ENCODE results near the gene OSMR. TPM values are rescaled to one million over a fixed set of nuclear protein-coding genes. Genes with fewer than 3 reads are reported as not detected.

The OSMR gene
- total RNA-seq, 1 experiment from 2014 or later = 21.3 TPM

DNA sequence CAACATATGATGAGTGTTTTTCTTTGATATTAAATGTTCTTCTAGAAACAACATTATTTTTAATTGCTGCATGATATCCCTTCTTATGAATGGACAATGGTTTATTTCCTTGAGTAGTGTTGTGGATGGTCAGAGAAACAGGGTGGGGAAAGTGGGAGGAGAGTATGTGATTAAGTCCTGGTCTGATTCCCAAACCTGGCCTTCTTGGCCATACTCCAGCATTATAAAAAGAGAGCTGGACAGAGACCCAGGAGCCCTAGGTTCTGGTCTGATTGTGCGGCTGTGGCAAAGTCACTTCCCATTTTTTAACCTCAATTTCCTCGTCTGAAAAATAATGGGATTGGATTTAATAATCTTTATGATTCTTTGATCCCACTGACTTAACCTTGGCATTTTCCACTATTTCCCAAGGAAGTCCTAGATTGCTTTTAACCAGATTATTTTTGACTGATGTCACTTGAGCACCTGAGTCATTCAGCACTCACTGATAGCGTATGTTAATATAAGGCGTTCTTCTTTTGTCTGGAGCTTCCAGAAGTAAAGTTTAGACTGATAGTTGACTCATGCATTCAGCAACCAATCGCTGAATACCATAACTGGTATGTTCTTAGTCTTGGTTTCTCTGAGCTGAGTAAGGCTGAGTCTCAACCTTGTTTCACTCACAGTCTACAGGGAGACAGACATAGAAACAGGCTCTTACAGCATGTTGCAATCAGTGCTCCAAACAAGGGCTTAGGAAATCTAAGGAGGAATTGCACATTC lies 26.2 kb downstream of the OSMR start:
- peak; percentile 98 for DNase-seq (ENCODE audit: low read depth)

DNA sequence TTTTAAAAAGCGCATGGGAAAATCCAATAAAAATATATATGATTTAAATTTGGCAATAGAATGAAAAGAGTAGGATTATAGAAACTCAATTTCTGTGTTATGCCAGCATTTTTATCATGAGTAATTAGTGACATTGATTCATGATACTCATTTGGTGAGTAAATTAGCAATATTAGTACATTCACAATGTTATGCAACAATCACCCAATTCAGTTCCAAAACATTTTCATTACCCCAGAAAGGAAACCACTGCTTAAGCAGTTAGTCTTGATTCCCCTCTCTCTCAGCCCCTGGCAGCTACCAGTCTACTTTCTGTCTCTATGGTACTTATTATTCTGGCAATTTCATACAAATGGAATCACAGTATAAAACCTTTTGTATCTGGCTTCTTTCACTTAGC lies 27.0 kb downstream of the OSMR start:
- DNase-seq (ENCODE audit: low read depth) = no peak

DNA sequence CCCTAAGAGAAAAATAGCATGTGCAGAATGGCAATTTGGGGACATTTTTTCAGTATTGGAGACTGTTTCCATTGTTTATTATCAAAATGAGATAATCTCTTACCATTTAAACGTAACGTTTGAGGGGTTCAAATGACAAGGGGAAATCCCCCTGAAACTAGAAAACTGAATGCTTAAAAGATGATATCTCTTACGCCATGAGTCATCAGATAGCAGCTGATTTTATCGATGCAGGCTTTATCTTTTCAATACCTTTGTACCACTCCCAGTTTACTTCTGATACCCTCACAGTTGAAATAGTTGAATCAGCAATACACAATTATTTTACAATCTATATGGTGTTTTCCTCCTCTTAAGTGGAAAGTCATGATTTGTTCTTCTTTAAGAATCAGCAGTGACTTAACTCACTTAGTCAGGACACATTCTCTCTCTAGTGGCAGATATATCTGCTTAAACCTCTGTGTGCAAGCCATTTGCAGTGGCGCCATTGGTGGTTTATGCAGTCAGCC lies 29.2 kb downstream of the OSMR start:
- no peak for DNase-seq (ENCODE audit: low read depth)

GRCh38 chr5:38878391-38879077 lies 32.7 kb downstream of the OSMR start:
- peak; percentile 24 for DNase-seq (ENCODE audit: low read depth)

- no peak for DNase-seq (ENCODE audit: low read depth)
Measured at GRCh38 chr5:38879078-38879460, 33.3 kb downstream of the OSMR start.

DNA sequence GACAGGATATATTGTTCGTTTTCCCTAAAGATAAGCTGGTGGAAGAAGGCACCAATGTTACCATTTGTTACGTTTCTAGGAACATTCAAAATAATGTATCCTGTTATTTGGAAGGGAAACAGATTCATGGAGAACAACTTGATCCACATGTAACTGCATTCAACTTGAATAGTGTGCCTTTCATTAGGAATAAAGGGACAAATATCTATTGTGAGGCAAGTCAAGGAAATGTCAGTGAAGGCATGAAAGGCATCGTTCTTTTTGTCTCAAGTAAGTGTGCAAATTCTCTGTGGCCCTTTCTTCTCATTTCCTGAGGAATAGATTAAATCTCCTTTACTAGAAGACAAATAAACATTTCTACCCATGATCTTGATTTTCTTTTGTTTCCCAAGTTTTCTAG lies 38.0 kb downstream of the OSMR start:
- DNase-seq (ENCODE audit: low read depth) = no peak

- no peak for DNase-seq (ENCODE audit: low read depth)
Measured at GRCh38 chr5:38885208-38885607, 39.4 kb downstream of the OSMR start.

GRCh38 chr5:38888041-38888440 lies 42.2 kb downstream of the OSMR start:
- no peak for DNase-seq (ENCODE audit: low read depth)

DNA sequence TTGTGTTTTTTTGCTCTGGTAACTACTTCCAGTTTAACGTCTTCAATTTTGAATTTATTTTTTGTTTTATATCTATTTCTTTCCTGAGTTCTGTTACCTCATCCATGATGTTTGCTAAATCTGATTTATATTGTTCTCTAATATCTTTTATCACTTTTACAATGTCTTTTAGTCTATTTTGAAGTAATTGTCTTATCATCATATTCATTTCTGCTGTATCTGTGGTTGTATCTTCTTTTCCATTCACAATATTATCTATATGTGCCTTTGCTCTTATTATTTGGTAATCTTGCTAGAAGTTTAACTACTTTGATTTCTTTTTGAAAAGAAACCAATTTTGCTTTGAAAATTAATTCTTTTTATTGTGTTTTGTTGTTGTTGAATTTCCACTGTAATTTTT lies 43.6 kb downstream of the OSMR start:
- DNase-seq (ENCODE audit: low read depth) = no peak

DNA sequence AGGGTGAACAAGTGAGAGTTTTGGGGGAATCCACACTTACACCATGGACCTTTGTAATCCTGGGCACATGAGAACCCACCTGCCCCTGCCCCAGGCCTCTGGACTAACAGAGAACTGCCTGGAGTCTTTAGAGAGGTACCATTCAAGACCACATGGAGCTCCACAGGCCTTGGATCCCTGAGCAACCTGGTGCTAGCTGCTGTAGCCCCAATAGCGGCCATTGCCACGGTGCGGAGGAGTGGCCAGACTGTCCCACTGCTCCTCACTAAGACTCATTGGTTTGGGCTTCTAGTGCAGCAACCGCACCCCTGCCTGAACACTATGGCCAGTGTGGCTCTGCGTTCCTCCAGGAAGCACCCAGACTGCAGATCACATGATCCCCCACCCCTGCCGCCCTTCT lies 45.8 kb downstream of the OSMR start:
- DNase-seq (ENCODE audit: low read depth) = no peak

GRCh38 chr5:38892363-38892762 lies 46.6 kb downstream of the OSMR start:
- DNase-seq (ENCODE audit: low read depth) = no peak

GRCh38 chr5:38896760-38897159 lies 50.9 kb downstream of the OSMR start:
- no peak for DNase-seq (ENCODE audit: low read depth)

GRCh38 chr5:38899936-38900335 lies 54.1 kb downstream of the OSMR start:
- DNase-seq (ENCODE audit: low read depth) = no peak

DNA sequence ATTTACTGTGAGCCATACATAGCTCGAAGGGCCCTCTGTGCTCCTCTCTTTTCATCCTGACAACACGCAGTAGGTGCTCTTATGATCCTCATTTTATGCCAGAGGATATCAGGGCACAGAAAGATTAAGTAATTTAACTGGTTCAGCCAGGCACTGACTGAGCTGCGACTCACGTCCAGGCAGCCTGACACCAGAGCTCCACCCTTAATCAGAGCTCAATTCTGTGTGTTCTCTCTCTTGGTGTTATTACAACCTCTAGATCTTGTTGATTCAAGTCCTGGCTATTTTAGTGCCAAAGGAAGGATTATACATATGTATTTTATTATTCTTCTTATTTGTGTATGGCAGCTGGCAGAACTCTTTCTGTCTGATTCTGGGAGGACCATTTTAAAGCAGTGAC lies 59.7 kb downstream of the OSMR start:
- DNase-seq (ENCODE audit: low read depth) = no peak

- DNase-seq (ENCODE audit: low read depth) = no peak
Measured at GRCh38 chr5:38906503-38906902, 60.7 kb downstream of the OSMR start.

- no peak for DNase-seq (ENCODE audit: low read depth)
Measured at GRCh38 chr5:38911933-38912332, 66.1 kb downstream of the OSMR start.

- DNase-seq (ENCODE audit: low read depth) = no peak
Measured at GRCh38 chr5:38913714-38914113, 67.9 kb downstream of the OSMR start.

DNA sequence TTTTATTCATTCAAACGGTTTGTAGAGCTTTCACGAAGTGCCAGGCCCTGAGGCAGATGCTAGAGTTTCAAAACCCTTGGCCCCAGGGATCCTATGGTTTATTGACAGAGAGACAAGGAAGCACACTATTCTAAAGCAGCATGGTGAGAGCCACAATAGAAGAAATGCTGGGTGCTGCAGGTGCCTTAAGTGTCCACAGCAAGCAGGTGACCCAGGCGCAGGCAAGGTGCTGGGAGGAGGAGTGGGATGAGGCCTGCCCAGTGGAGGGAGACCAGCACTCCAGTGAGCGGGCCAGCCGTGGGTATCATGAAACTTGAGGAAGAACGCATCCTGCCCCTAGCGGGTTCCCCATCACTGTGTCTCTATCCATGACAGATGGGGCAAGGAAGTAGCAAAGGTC lies 71.0 kb downstream of the OSMR start:
- DNase-seq (ENCODE audit: low read depth) = no peak

DNA sequence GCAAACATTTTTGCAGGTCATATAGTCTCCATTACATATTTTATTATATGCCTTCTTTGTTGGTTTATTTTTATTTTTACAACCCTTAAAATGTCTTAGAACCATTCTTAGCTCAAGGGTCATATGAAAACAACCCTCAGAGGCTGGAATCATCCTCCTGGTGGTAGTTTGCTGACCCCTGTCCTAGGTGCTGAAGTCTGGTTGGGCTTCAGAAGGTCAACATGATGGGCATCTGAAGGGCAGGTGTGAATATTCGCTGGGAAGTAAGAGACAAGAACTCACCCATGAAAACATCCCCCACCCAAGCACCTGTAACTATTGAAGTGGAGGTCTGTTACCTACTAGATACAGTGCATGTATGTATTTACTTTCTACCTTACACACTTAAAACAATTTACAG lies 75.4 kb downstream of the OSMR start:
- peak; percentile 20 for DNase-seq (ENCODE audit: low read depth)

DNA sequence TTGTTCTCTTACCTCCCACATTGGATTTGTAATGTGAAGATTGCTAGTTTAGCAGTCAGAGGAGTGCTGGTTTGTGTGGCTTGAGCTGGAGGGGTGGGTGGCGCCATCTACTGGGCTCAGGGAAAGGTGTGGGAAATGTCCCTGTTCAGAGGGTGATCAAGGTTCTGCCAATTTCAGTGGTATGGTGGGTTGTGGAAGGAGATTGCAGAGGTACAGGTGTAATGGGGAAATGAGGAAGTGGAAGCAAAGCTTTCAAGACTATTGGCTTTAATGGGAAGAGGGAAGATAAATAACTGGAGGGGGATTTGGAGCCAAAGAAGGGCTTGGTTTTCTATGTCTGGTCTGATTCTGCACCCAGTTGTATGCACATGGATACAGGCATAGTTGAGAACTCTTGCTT lies 76.4 kb downstream of the OSMR start:
- DNase-seq (ENCODE audit: low read depth) = peak; percentile 63

DNA sequence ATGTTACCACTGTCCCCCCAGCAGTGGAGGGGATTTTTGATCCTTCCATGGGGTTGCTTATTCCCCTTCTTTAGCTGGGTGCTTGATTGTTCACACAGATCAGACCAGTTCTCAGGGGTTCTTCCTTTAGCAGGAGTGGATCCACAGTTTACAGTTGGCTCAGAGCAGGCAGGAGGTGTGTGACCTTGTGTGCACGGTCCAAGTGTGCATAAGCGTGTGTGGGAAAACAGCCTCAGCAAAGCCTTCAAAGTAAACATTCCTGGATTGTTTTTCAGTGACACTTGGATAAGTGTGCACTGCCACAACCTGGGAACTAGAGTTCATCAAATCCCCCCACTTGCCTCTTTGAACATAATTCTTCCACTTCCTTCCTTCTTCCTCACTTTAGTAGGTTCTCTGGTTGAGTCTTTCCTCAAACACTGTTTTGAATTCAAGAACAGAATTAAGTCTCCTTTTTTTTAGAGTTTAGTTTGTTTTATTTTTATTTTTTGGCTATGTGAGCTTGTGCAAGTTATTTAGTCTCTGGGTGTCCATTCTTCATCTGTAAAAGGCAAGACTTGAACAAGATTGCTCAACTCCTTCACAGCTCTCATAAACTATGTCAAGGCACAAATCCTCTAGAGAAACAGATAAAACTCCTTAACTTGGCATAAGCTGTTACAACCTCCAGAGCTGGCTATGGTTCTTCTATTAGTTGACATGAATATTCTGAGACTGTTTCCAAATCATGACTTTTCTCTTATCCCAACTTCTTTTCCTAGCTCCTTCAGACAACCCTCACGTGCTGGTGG lies 78.0 kb downstream of the OSMR start:
- no peak for DNase-seq (ENCODE audit: low read depth)

DNA sequence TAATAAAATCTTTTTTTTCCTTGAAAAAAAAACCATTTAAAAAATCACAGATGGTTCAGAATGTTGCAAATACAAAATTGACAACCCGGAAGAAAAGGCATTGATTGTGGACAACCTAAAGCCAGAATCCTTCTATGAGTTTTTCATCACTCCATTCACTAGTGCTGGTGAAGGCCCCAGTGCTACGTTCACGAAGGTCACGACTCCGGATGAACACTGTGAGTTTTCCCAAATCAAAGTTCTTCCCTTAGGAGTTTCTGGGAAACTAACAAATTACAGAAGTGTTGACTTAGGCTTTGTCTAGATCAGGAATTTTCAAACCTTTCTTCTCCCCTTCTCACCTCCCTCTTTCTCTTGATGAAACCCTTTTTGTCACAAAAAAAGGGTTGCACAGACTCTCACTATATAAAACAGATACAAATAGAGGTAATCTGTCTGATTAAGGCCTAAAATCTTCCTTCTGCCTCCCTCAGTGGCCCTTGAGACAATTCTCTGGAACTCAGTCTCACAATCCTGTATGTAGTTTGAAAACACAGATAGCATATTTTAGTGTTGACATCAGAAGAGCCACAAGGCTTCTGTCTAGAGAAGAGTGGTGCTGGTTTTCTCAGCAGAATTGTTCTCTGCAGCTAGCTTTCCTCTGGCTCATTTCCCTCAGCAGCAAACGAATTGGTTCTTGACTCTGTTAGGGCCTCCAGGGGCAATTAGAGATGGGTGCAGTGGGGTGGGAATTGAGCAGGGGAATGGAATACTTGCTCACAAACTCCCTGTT lies 79.5 kb downstream of the OSMR start:
- DNase-seq (ENCODE audit: low read depth) = peak; percentile 80
